Measurements from ENCODE around the gene GRIN3B. TPM values are rescaled to one million over a fixed set of nuclear protein-coding genes. Genes with fewer than 3 reads are reported as not detected.
A peak's percentile ranks its signal among the peaks of the same experiment; 100 is the strongest.

Gene GRIN3B
- total and polyA plus RNA-seq, 10 of the 15 experiments (the other 5 are each of a cell fraction or from before 2014, with no cell fraction given): 0.15 TPM; not detected in 9

DNA sequence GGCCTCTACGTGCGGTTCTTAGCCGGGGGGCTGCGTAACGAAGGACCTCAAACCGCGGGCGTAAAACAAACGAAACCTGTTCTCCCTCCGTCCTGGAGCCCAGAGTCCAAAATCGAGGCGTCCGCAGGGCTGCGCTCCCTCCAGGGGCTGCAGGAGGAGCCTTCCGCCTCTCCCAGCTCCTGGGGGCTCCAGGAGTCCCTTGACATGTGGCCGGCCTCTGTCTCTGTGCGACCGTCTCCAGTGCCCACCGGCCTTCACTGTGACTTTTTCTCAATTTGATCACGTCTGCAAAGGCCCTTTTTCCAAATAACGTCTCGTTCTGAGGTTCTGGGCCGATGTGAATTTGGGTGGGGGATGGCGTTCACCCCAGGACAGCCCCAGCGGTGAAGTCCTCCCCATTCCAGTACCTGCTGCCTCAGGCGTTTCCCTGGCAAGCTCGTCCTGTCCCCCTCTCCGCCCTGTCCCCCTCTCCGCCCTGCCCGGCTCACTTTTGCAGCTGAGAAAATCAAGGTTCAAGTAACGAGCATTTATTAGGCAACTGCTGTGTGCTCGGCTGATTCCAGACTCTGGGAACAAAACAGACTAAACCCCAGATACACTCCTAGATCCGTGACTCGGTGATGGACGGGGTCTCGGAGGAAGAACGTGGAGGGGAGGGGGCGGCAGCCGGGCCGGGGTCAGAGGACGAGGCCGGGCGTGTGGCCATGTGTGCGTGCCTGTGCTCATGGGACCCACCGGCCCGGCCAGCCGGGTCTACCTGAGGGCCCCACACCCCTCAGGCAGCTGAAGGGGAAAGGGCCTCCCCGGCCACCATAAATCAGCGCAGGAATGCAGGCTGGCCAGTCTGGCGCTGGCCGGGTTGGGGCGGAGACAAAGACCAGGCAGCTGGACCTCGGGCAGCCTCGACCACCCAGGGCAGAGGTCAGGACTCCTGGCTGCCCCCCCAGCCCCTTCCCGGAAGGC is 44.1 kb upstream of the GRIN3B start:
- Histone ChIP-seq H3K4me2 (ENCODE audit: control insufficient read depth, insufficient read depth) (no peak overlapping the region), H3K27ac (ENCODE audit: control insufficient read depth, insufficient read depth) (peak overlapping the region; percentile 95), H3K9ac (ENCODE audit: control insufficient read depth, insufficient read depth, low read length) (no peak overlapping the region), H3K27me3 (replicated peaks in 1 of 2; ENCODE audit: control insufficient read depth in 2 of 2, insufficient read depth in 2 of 2, low read length in 1 of 2) (no peaks in the 10 kb centered on the region), H4K20me1 (ENCODE audit: control insufficient read depth, insufficient read depth) (peaks cover 3% of the 10 kb centered on the region; the same call in 1 of the 2 replicates), H3K79me2 (ENCODE audit: control insufficient read depth, insufficient read depth, low read length) (peaks cover 47% of the 10 kb centered on the region), H3K4me3 (no peak overlapping the region), H3K9me3 (replicated peaks; ENCODE audit: control insufficient read depth, insufficient read depth, low read length) (no peaks in the 10 kb centered on the region), H3K4me1 (ENCODE audit: control insufficient read depth, insufficient read depth, low read length) (peaks cover 42% of the 10 kb centered on the region), H3K36me3 (ENCODE audit: control insufficient read depth in 2 of 2, insufficient read depth in 2 of 2, low read length in 1 of 2) (peaks cover 11 to 23% of the 10 kb centered on the region in 2 experiments), H2AFZ (ENCODE audit: control insufficient read depth, low read depth, low read length) (no peak overlapping the region)
- WGBS (ENCODE audit: insufficient coverage, insufficient replicate concordance, low lambda C conversion rate, missing lambda C conversion rate): 95% methylated on average over 45 of the region's 55 CpGs
- RAD21 ChIA-PET (ENCODE audit: unreplicated experiment): interaction anchor here (1.8 to 4.8 kb wide), 2 partner anchors 28 to 32 kb away, joined by 5 to 20 read pairs; partner anchors contain the start of gene WDR18
- no peak for DNase-seq (ENCODE audit: low read depth, low spot score)
- SMC1A ChIA-PET (ENCODE audit: uncharacterized antibody, unreplicated experiment): interaction anchor here (1.5 kb wide), 1 partner anchor 28 kb away, joined by 5 read pairs; the partner anchor contains the start of gene WDR18
- CTCF ChIA-PET: interaction anchor here (1.5 to 2.3 kb wide), 3 partner anchors 25 to 288 kb away, joined by 4 to 9 read pairs (median 7); partner anchors contain the start of gene WDR18
- ATAC-seq: no peak
- intact Hi-C loops (cut with micrococcal nuclease; ENCODE audit: unreplicated experiment): no loop called here
- no peak for FAIRE-seq
- BruUV-seq (replicated peaks): no TSS peak
- in situ Hi-C loops (cut with MboI): no loop called here
- POLR2A ChIA-PET: no interaction called here
- TF ChIP-seq EGR1 (IDR thresholded peaks at IDR 0.05; ENCODE audit: borderline replicate concordance in 1 of 2, low read depth in 2 of 2, low read length in 2 of 2) (no peak), FOS (IDR thresholded peaks at IDR 0.05; ENCODE audit: borderline replicate concordance, extremely low read depth, insufficient read length) (no peak), TCF3 (IDR thresholded peaks at IDR 0.05; ENCODE audit: borderline replicate concordance, insufficient read depth, low read depth, low read length) (no peak), RUNX3 (IDR thresholded peaks at IDR 0.05; ENCODE audit: low read length) (no peak), CBX3 (IDR thresholded peaks at IDR 0.05; ENCODE audit: borderline replicate concordance, low read depth) (no peak), NBN (IDR thresholded peaks at IDR 0.05) (no peak), LARP7 (IDR thresholded peaks at IDR 0.05) (no peak), POLR2AphosphoS5 (IDR thresholded peaks at IDR 0.05; ENCODE audit: low read length) (no peak)
- TF ChIP-seq, protein P1, sequence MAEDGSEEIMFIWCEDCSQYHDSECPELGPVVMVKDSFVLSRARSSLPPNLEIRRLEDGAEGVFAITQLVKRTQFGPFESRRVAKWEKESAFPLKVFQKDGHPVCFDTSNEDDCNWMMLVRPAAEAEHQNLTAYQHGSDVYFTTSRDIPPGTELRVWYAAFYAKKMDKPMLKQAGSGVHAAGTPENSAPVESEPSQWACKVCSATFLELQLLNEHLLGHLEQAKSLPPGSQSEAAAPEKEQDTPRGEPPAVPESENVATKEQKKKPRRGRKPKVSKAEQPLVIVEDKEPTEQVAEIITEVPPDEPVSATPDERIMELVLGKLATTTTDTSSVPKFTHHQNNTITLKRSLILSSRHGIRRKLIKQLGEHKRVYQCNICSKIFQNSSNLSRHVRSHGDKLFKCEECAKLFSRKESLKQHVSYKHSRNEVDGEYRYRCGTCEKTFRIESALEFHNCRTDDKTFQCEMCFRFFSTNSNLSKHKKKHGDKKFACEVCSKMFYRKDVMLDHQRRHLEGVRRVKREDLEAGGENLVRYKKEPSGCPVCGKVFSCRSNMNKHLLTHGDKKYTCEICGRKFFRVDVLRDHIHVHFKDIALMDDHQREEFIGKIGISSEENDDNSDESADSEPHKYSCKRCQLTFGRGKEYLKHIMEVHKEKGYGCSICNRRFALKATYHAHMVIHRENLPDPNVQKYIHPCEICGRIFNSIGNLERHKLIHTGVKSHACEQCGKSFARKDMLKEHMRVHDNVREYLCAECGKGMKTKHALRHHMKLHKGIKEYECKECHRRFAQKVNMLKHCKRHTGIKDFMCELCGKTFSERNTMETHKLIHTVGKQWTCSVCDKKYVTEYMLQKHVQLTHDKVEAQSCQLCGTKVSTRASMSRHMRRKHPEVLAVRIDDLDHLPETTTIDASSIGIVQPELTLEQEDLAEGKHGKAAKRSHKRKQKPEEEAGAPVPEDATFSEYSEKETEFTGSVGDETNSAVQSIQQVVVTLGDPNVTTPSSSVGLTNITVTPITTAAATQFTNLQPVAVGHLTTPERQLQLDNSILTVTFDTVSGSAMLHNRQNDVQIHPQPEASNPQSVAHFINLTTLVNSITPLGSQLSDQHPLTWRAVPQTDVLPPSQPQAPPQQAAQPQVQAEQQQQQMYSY (CRISPR knock-in tag; IDR thresholded peaks at IDR 0.05): no peak
- TF ChIP-seq, protein P2, sequence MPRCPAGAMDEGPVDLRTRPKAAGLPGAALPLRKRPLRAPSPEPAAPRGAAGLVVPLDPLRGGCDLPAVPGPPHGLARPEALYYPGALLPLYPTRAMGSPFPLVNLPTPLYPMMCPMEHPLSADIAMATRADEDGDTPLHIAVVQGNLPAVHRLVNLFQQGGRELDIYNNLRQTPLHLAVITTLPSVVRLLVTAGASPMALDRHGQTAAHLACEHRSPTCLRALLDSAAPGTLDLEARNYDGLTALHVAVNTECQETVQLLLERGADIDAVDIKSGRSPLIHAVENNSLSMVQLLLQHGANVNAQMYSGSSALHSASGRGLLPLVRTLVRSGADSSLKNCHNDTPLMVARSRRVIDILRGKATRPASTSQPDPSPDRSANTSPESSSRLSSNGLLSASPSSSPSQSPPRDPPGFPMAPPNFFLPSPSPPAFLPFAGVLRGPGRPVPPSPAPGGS (IDR thresholded peaks at IDR 0.05; ENCODE audit: borderline replicate concordance, insufficient read depth, low read depth, low read length, poor library complexity, severe bottlenecking): no peak
- TF ChIP-seq, protein P3, sequence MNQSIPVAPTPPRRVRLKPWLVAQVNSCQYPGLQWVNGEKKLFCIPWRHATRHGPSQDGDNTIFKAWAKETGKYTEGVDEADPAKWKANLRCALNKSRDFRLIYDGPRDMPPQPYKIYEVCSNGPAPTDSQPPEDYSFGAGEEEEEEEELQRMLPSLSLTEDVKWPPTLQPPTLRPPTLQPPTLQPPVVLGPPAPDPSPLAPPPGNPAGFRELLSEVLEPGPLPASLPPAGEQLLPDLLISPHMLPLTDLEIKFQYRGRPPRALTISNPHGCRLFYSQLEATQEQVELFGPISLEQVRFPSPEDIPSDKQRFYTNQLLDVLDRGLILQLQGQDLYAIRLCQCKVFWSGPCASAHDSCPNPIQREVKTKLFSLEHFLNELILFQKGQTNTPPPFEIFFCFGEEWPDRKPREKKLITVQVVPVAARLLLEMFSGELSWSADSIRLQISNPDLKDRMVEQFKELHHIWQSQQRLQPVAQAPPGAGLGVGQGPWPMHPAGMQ (IDR thresholded peaks at IDR 0.05; ENCODE audit: borderline replicate concordance): no peak
- TF ChIP-seq, protein P4, sequence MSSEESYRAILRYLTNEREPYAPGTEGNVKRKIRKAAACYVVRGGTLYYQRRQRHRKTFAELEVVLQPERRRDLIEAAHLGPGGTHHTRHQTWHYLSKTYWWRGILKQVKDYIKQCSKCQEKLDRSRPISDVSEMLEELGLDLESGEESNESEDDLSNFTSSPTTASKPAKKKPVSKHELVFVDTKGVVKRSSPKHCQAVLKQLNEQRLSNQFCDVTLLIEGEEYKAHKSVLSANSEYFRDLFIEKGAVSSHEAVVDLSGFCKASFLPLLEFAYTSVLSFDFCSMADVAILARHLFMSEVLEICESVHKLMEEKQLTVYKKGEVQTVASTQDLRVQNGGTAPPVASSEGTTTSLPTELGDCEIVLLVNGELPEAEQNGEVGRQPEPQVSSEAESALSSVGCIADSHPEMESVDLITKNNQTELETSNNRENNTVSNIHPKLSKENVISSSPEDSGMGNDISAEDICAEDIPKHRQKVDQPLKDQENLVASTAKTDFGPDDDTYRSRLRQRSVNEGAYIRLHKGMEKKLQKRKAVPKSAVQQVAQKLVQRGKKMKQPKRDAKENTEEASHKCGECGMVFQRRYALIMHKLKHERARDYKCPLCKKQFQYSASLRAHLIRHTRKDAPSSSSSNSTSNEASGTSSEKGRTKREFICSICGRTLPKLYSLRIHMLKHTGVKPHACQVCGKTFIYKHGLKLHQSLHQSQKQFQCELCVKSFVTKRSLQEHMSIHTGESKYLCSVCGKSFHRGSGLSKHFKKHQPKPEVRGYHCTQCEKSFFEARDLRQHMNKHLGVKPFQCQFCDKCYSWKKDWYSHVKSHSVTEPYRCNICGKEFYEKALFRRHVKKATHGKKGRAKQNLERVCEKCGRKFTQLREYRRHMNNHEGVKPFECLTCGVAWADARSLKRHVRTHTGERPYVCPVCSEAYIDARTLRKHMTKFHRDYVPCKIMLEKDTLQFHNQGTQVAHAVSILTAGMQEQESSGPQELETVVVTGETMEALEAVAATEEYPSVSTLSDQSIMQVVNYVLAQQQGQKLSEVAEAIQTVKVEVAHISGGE (CRISPR knock-in tag; IDR thresholded peaks at IDR 0.05): no peak

Measured in GM12878 (cell line).